SW 1271 (cell line): ENCODE data around the gene CCDC24.

Source experiments
- DNase-seq, 2 experiments: peaks; one replicate each; lab custom pipeline; 2025; lab: John Stamatoyannopoulos, UW

The CCDC24 gene

GRCh38 chr1:43981135-43981491 lies 10.3 kb upstream of the CCDC24 start:
- no peak for DNase-seq

GRCh38 chr1:43981636-43982035 lies 9.8 kb upstream of the CCDC24 start:
- no peak for DNase-seq

DNA sequence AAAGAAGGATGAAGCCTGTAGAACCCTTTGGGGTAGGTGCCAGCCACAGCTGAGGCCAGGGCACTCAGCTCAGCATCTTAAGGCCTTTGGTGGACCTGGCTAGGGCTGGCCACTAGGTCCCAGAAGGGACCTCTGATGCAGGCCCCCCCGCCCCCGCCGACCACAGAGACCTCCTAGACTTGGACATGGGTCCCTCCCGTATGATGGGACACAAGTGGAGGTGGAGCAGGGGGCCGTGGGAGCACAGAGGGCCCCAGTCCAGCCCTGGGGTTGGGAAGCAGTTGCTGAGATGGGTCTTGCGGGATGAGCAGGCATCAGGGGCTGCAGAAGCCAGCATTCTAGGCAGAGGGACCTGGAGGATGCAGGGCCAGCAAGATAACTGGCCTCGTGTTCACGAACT lies 9.2 kb upstream of the CCDC24 start:
- no peak for DNase-seq

GRCh38 chr1:43982808-43983207 lies 8.6 kb upstream of the CCDC24 start:
- no peak for DNase-seq

- DNase-seq: no peak
Observed at GRCh38 chr1:43983253-43983899, 8.0 kb upstream of the CCDC24 start.

GRCh38 chr1:43984855-43985254 lies 6.5 kb upstream of the CCDC24 start:
- no peak for DNase-seq

DNA sequence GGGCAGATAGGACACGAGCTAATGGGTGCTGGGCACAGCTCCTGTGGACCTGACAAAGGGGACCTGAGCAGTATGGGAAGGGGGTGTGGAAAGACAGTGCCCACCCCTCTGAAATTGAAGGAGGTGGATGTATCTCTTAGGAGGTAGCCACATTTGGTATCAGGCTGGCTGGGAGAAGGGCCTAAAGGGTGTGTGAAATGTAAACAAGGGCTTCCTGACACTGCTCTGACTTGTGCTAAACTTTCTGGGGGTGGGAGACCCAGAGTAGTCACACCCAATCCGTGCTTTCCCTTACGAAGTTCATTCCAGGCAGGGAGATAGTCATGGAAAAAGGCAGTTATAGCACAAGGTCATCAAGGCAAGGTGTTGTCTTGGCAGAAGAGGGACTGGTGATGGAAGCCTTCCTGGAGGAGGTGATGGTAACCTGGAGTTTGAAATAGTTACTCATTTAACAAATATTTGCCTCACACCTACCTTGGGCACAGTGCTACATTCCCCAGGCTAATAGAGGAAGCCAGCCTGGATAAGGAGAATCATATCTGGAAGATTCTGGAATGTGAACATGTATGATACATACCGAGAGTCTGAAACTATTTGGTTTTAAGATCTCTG lies 5.3 kb upstream of the CCDC24 start:
- no peak for DNase-seq

DNA sequence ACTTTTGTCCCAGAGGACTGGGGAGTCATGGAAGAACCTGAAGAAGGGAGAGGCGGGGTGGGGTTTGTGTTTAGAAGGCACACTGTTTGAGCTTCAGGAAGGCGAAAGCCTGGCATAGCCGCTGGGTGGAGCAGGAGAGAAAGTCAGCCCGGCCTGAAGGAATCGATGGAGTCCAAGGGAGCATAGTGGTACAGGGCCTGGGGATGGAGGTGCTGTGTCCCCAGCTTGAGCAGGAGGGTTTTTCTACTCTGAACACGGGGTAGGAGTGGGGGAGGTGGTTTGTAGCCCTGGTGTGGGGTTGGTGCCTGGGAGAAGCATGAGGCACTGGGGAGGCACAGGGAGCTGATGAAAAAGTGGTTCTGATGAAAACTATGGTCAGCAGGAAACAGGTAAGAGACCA lies 4.7 kb upstream of the CCDC24 start:
- no peak for DNase-seq

DNA sequence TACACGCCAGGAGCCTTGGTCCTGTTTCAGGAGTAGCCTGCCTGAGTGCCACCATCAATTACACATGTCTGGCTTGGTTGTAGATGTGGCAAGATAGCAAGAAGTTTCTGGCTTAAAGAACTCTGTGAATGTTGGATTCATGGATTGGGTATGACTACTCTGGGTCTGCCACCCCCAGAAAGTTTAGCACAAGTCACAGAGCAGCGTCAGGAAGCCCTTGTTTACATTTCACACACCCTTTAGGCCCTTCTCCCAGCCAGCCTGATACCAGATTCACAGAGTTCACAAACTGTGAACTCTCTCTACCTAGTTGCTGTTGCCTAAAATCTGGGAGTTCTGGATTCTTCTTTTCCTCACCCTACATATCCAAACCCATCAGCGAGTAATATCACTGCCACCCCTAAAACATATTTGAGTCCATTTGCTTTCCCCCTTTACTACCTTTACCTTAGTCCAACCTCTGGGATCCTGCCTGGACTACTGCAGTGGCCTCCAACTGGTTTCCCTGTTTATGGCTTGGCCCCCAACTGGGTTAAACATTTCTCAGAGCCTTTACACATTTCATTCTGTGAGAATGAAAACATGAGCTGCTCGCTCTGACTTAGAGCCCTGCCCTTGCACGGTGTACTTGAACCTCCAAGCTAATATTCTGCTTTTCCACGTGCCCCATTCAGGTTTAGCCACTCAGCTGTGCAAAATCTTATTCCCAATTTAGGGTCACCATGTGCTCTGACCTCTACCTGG lies 4.1 kb upstream of the CCDC24 start:
- DNase-seq: no peak

- DNase-seq: no peak
Observed at GRCh38 chr1:43990271-43991199, 864 bp upstream of the CCDC24 start.

DNA sequence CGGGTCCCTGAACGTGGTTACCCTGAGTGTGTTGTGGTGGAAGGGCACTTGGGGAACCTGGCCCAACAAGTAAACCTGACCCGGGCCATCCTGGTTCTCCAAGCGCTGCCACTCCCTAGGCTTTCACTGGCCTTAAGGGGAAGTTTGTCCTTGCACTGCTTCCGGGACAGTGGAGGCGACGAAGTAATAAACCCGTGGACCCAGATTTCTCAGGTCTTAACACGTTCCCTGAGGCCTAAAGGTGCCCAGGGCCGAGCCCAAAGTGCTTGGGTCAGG lies 261 bp upstream of the CCDC24 start:
- DNase-seq: peak in 1 of 2 experiments; percentile 67

DNA sequence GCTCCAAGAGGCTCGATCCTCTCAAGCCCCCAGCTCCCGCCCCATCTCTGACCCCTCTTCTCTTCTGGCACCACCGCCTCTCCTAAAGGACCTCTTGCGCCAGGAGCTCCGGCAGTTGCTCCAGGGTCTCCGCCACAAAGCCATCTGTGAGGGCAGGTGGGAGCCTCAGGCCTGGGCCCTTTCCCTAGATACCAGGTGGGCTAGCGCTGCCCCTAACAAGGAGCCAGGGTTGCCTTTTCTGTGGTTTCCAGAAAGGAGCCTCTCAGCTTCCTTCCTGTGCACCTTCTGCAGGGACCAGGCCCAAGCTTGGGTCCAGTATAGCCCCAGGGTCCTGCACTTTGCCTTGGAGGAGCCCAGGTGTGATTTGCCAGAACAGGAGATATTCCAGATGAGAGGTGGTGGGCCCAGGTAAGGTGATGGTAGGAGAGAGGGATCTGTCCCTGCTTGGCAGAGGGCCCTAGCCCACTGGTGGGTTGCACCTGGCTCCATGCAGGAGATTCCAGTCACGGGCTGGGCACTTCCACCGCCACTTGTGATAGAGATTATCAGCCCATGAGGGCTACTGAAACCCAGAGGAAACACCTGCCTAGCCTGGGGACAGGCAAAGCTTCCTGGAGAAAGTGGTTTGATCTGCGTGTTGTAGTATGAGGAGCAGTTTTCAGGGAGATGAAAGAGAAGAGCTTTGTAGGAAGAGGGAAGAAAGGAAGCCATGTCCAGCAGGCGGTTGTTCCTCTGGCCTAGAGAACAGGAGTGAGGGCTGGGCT lies 1.0 kb downstream of the CCDC24 start:
- no peak for DNase-seq

DNA sequence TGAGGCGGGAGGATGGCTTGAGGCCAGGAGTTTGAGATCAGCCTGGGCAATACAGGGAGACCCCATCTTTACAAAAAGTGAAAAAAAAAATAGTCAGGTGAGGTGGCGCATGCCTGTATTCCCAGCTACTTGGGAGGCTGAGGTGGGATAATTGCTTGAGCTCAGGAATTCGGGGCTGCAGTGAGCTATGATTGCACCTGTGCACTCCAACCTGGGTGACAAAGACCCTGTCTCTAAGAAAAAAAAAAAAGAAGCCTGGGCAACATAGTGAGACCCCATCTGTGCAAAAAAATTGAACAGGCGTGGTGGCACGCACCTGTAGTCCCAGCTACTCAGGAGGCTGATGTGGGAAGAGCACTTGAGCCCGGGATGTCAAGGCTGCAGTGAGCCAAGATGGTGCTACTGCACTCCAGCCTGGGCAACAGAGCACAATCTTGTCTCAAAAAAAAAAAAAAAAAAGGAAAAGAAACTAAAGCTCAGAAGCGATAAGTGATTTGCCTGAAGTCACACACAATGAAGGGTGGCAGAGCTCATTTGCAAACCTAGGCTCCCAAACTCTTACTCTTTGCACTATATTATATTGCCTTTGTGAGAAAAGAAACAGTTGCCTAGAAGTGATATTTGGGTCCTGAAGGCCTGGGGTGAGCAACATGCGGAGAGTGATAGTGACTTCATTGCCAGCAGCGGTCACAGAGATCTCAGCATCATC lies 2.0 kb downstream of the CCDC24 start:
- DNase-seq: no peak

GRCh38 chr1:43994071-43994470 lies 2.7 kb downstream of the CCDC24 start:
- DNase-seq: no peak

DNA sequence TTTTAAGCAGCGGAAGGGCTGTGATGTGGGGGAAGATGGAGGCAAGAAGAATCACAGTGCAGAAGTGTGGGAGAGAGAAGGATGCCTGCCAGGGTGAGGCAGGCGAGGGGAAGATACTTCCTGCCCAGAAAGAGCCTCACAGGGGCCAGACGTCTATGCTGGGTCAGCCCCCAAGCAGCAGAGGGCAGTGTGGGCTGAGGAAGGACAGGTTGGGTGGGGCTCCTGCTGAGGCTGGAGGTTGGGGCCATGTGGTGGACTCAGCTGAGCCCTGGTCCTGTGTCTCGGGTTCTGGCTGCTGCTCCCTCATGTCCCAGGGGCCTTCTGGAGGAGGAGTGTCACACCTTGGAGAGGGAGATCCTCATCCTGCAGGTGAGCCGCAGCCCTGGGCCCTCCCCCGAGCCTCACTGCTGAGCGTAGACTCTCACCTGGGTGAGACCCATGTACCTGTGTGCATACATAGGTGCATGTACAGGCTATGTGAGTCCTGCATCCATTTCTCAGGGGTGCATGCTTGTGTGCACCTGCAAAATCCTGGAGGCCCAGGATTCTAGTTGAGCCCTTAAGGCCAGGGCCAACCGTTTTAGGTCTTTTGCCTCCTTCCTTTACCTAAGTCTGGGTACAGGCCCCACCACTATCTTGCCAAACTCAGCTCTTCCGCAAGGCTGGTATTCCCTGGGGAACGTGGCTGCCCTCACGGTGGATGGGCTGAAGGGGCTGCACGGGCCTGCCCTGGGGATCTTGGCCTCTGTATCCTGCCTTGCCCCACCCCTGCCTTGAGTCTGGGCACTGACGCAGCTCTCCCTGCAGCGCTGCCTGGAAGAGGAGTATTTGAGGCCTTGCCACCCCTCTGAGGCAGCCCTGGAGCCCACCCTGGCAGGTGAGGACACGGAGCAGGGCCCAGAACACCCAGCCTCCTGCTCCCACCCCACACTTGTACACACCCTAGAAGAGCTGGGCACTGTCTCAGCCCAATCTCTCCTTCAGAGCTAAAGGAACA lies 3.7 kb downstream of the CCDC24 start:
- DNase-seq: peak in 1 of 2 experiments; percentile 30

DNA sequence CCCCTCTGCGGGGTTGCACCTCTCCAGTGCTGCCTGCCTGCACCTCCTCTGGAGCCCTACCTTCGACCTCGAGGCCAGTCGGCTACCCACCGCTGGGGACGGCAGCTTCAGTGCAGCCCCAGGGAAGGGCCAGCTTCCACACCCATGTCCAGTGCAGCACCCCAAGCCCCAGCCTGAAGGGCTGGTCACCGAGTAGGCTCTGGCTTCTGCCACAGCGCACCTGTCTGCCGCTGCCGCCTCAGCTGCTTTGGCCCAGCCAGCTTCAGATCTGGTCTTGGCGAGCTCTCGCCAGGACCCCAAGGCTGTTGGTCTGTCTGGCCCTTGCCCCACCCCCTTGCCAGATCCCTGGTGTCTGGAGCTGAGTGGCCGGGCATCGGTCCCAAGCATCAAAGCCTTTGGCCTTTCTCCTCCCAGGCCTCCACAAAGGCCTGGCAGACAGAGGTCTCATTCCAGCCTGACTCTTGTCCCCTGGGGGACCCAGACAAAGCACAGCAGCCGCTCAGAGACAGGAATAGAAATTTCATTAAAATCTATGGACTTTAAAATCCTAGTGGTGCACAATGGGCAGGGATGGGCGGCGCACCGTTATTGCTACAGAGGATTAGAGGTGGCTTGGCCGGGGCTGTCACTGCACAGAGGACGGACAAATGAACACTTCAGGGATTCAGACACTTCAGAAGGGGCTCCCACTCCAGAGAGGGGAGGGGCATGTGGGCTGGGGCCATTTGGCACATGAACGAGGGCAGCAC lies 4.8 kb downstream of the CCDC24 start:
- DNase-seq: no peak

DNA sequence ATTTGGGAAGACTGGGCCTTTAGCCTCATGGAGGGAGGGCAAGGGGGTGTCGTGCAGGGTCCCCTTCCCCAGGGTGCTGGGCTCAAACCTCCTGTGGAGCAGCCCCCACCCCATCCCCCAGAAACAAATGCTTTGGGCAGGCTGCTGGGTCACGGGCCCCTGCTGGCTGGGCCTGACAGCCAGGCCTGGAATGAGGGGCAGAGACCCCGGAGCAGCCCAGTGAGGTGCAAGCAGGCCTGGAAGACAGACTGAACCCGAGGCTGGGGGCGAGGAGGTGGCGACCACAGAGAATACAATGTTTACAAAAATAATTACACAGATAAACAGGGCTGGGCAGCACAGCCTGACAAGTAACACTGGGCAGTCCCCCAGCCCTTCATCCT lies 5.3 kb downstream of the CCDC24 start:
- no peak for DNase-seq

GRCh38 chr1:43997295-43997999 lies 6.0 kb downstream of the CCDC24 start:
- DNase-seq: no peak

DNA sequence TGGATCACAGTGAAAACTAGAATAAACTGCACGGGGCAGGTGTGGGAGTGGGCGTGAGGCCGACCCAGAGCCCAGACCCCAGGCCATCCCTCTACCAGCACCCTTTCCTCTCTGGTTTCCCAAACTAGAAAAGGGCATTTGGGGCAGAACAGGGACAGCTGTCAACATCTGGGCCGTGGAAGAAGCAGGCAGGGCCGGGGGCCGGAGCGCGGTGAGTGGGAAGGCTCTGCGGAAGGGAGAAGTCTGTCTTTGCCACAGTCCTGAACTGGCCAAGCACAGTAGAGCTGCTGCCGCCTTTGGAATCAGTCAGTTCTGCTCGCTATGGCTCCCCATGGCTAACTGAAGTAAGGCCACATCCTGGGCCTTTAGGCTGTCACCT lies 6.6 kb downstream of the CCDC24 start:
- DNase-seq: no peak
